Measurements from ENCODE around the gene ONECUT2.

DNA sequence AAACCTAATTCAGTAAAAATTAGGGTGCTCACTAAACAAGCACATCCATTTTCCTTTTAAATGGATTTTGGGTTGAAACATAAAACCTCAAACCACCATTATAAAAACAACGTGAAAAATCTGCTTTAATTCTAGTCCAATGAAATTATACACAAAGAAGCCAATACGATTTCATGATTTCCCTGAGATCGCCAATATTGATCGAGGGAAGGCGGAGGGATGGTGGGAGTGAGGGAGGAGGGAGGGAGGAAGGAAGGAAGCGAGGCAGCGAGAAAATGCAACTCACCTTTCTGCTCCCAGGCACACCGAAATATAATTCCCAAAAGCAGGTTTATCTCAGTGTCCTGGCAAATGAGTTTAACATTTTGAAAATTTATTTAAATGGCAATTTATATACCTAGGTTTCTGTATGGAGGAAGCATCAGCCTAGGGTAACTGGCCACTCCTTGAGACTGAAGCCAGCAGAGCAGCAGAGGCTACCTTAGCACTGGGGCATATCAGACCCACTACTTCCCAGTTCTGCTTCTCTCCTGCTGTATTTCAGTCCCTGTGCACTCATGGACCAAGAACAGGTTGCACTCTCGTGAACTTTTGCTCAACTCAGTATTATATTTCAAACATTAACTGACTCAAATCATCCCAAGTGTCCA, 2.3 kb upstream of the ONECUT2 start:
- TF ChIP-seq, protein P1, sequence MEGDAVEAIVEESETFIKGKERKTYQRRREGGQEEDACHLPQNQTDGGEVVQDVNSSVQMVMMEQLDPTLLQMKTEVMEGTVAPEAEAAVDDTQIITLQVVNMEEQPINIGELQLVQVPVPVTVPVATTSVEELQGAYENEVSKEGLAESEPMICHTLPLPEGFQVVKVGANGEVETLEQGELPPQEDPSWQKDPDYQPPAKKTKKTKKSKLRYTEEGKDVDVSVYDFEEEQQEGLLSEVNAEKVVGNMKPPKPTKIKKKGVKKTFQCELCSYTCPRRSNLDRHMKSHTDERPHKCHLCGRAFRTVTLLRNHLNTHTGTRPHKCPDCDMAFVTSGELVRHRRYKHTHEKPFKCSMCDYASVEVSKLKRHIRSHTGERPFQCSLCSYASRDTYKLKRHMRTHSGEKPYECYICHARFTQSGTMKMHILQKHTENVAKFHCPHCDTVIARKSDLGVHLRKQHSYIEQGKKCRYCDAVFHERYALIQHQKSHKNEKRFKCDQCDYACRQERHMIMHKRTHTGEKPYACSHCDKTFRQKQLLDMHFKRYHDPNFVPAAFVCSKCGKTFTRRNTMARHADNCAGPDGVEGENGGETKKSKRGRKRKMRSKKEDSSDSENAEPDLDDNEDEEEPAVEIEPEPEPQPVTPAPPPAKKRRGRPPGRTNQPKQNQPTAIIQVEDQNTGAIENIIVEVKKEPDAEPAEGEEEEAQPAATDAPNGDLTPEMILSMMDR (IDR thresholded peaks at IDR 0.05): no peak
- no peak for TF ChIP-seq EP300 (IDR thresholded peaks at IDR 0.05)
- TF ChIP-seq POLR2A (IDR thresholded peaks at IDR 0.05): no peak

All from tibial nerve (tissue), 4 donors.